ENCODE results near the gene HNRNPA3.

The HNRNPA3 gene

GRCh38 chr2:177270531-177270930, 57.9 kb downstream of the HNRNPA3 start:
- no peak overlapping the region for H3K4me3 ChIP-seq (ENCODE audit: low read depth, low read length)
- no peak overlapping the region for H3K9ac ChIP-seq (ENCODE audit: low read length)
- no peaks in the 10 kb centered on the region for H3K36me3 ChIP-seq (ENCODE audit: control insufficient read depth in 1 of 2, insufficient read depth in 2 of 2, low read length in 2 of 2)
- no peak overlapping the region for H4K8ac ChIP-seq (ENCODE audit: low read depth, low read length)
- H3K4ac ChIP-seq (ENCODE audit: low read depth, low read length): no peak overlapping the region
- no peaks in the 10 kb centered on the region for H3K79me1 ChIP-seq (ENCODE audit: low read length)
- H3K27me3 ChIP-seq (ENCODE audit: insufficient read depth, low read length): no peaks in the 10 kb centered on the region
- no peak overlapping the region for H3K27ac ChIP-seq (ENCODE audit: low read depth, low read length)
- H3K4me2 ChIP-seq (ENCODE audit: low read length): no peak overlapping the region
- no peak for DNase-seq
- WGBS (ENCODE audit: extremely low coverage, insufficient coverage, insufficient read length): no CpG with 5 or more reads among the region's 4 CpGs
- no peak overlapping the region for H2AFZ ChIP-seq (ENCODE audit: insufficient read depth, low read length, poor library complexity)
- H4K12ac ChIP-seq (ENCODE audit: low read depth, low read length): no peak overlapping the region
- no peak overlapping the region for H3K23ac ChIP-seq (ENCODE audit: low read length)
- H3K4me1 ChIP-seq (ENCODE audit: control insufficient read depth in 1 of 2, insufficient read depth in 2 of 2, low read length in 2 of 2): no peaks in the 10 kb centered on the region
- no peak overlapping the region for H4K91ac ChIP-seq (ENCODE audit: low read depth, low read length)
- H3K18ac ChIP-seq (ENCODE audit: low read length): no peak overlapping the region
- no peaks in the 10 kb centered on the region for H3K79me2 ChIP-seq (ENCODE audit: control insufficient read depth, insufficient read depth, low read length, poor library complexity)
- H2BK12ac ChIP-seq (ENCODE audit: low read length): no peak overlapping the region
- no peaks in the 10 kb centered on the region for H3K9me3 ChIP-seq (ENCODE audit: insufficient read depth, low read depth, low read length)
- no peak overlapping the region for H2AK5ac ChIP-seq (ENCODE audit: low read length)
- no peak overlapping the region for H2BK5ac ChIP-seq (ENCODE audit: low read depth, low read length, poor library complexity)
- no peak overlapping the region for H2BK120ac ChIP-seq (ENCODE audit: insufficient read depth, low read length, poor library complexity)
- H3K14ac ChIP-seq (ENCODE audit: low read length): no peak overlapping the region

GRCh38 chr2:177271981-177272666, 59.5 kb downstream of the HNRNPA3 start:
- no peak overlapping the region for H4K8ac ChIP-seq (ENCODE audit: low read depth, low read length)
- H2BK5ac ChIP-seq (ENCODE audit: low read depth, low read length, poor library complexity): no peak overlapping the region
- no peak for DNase-seq
- H3K9me3 ChIP-seq (ENCODE audit: insufficient read depth, low read depth, low read length): no peaks in the 10 kb centered on the region
- no peaks in the 10 kb centered on the region for H3K36me3 ChIP-seq (ENCODE audit: control insufficient read depth in 1 of 2, insufficient read depth in 2 of 2, low read length in 2 of 2)
- no peak overlapping the region for H3K18ac ChIP-seq (ENCODE audit: low read length)
- H2BK120ac ChIP-seq (ENCODE audit: insufficient read depth, low read length, poor library complexity): no peak overlapping the region
- H3K79me1 ChIP-seq (ENCODE audit: low read length): no peaks in the 10 kb centered on the region
- no peak overlapping the region for H3K4me2 ChIP-seq (ENCODE audit: low read length)
- no peak overlapping the region for H2AFZ ChIP-seq (ENCODE audit: insufficient read depth, low read length, poor library complexity)
- H4K12ac ChIP-seq (ENCODE audit: low read depth, low read length): no peak overlapping the region
- H3K79me2 ChIP-seq (ENCODE audit: control insufficient read depth, insufficient read depth, low read length, poor library complexity): no peaks in the 10 kb centered on the region
- no peak overlapping the region for H3K14ac ChIP-seq (ENCODE audit: low read length)
- H3K27ac ChIP-seq (ENCODE audit: low read depth, low read length): no peak overlapping the region
- no peak overlapping the region for H3K23ac ChIP-seq (ENCODE audit: low read length)
- no peaks in the 10 kb centered on the region for H3K27me3 ChIP-seq (ENCODE audit: insufficient read depth, low read length)
- H4K91ac ChIP-seq (ENCODE audit: low read depth, low read length): no peak overlapping the region
- no peak overlapping the region for H2AK5ac ChIP-seq (ENCODE audit: low read length)
- H3K9ac ChIP-seq (ENCODE audit: low read length): no peak overlapping the region
- no peaks in the 10 kb centered on the region for H3K4me1 ChIP-seq (ENCODE audit: control insufficient read depth in 1 of 2, insufficient read depth in 2 of 2, low read length in 2 of 2)
- no CpG with 5 or more reads among the region's 1 CpG for WGBS (ENCODE audit: extremely low coverage, insufficient coverage, insufficient read length)
- no peak overlapping the region for H3K4ac ChIP-seq (ENCODE audit: low read depth, low read length)
- no peak overlapping the region for H2BK12ac ChIP-seq (ENCODE audit: low read length)
- H3K4me3 ChIP-seq (ENCODE audit: low read depth, low read length): no peak overlapping the region

GRCh38 chr2:177272765-177273164, 60.2 kb downstream of the HNRNPA3 start:
- Histone ChIP-seq H2AFZ (ENCODE audit: insufficient read depth, low read length, poor library complexity) (no peak overlapping the region), H3K23ac (ENCODE audit: low read length) (no peak overlapping the region), H3K9me3 (ENCODE audit: insufficient read depth, low read depth, low read length) (no peaks in the 10 kb centered on the region), H3K14ac (ENCODE audit: low read length) (no peak overlapping the region), H3K79me2 (ENCODE audit: control insufficient read depth, insufficient read depth, low read length, poor library complexity) (no peaks in the 10 kb centered on the region), H4K8ac (ENCODE audit: low read depth, low read length) (no peak overlapping the region), H3K9ac (ENCODE audit: low read length) (no peak overlapping the region), H3K36me3 (ENCODE audit: control insufficient read depth in 1 of 2, insufficient read depth in 2 of 2, low read length in 2 of 2) (no peaks in the 10 kb centered on the region), H3K4me1 (ENCODE audit: control insufficient read depth in 1 of 2, insufficient read depth in 2 of 2, low read length in 2 of 2) (no peaks in the 10 kb centered on the region), H4K12ac (ENCODE audit: low read depth, low read length) (no peak overlapping the region), H3K18ac (ENCODE audit: low read length) (no peak overlapping the region), H3K4ac (ENCODE audit: low read depth, low read length) (no peak overlapping the region), H4K91ac (ENCODE audit: low read depth, low read length) (no peak overlapping the region), H2BK12ac (ENCODE audit: low read length) (no peak overlapping the region), H2AK5ac (ENCODE audit: low read length) (no peak overlapping the region), H3K27ac (ENCODE audit: low read depth, low read length) (no peak overlapping the region), H2BK5ac (ENCODE audit: low read depth, low read length, poor library complexity) (no peak overlapping the region), H3K27me3 (ENCODE audit: insufficient read depth, low read length) (no peaks in the 10 kb centered on the region), H3K4me3 (ENCODE audit: low read depth, low read length) (no peak overlapping the region), H2BK120ac (ENCODE audit: insufficient read depth, low read length, poor library complexity) (no peak overlapping the region), H3K4me2 (ENCODE audit: low read length) (no peak overlapping the region), H3K79me1 (ENCODE audit: low read length) (no peaks in the 10 kb centered on the region)
- no CpG with 5 or more reads among the region's 2 CpGs for WGBS (ENCODE audit: extremely low coverage, insufficient coverage, insufficient read length)
- DNase-seq: no peak

- no peak overlapping the region for H2BK120ac ChIP-seq (ENCODE audit: insufficient read depth, low read length, poor library complexity)
- H3K9me3 ChIP-seq (ENCODE audit: insufficient read depth, low read depth, low read length): no peaks in the 10 kb centered on the region
- no peak overlapping the region for H2BK12ac ChIP-seq (ENCODE audit: low read length)
- no peaks in the 10 kb centered on the region for H3K79me1 ChIP-seq (ENCODE audit: low read length)
- no peak overlapping the region for H2AFZ ChIP-seq (ENCODE audit: insufficient read depth, low read length, poor library complexity)
- no peak for DNase-seq
- H3K36me3 ChIP-seq (ENCODE audit: control insufficient read depth in 1 of 2, insufficient read depth in 2 of 2, low read length in 2 of 2): no peaks in the 10 kb centered on the region
- no peak overlapping the region for H3K14ac ChIP-seq (ENCODE audit: low read length)
- H2AK5ac ChIP-seq (ENCODE audit: low read length): no peak overlapping the region
- H3K9ac ChIP-seq (ENCODE audit: low read length): no peak overlapping the region
- H3K4me3 ChIP-seq (ENCODE audit: low read depth, low read length): no peak overlapping the region
- no peaks in the 10 kb centered on the region for H3K79me2 ChIP-seq (ENCODE audit: control insufficient read depth, insufficient read depth, low read length, poor library complexity)
- no peak overlapping the region for H3K4ac ChIP-seq (ENCODE audit: low read depth, low read length)
- H3K27me3 ChIP-seq (ENCODE audit: insufficient read depth, low read length): no peaks in the 10 kb centered on the region
- no peak overlapping the region for H3K4me2 ChIP-seq (ENCODE audit: low read length)
- H3K27ac ChIP-seq (ENCODE audit: low read depth, low read length): no peak overlapping the region
- no peak overlapping the region for H4K91ac ChIP-seq (ENCODE audit: low read depth, low read length)
- no peak overlapping the region for H4K12ac ChIP-seq (ENCODE audit: low read depth, low read length)
- H3K18ac ChIP-seq (ENCODE audit: low read length): no peak overlapping the region
- H3K23ac ChIP-seq (ENCODE audit: low read length): no peak overlapping the region
- no peak overlapping the region for H4K8ac ChIP-seq (ENCODE audit: low read depth, low read length)
- no peaks in the 10 kb centered on the region for H3K4me1 ChIP-seq (ENCODE audit: control insufficient read depth in 1 of 2, insufficient read depth in 2 of 2, low read length in 2 of 2)
- no CpG with 5 or more reads among the region's 3 CpGs for WGBS (ENCODE audit: extremely low coverage, insufficient coverage, insufficient read length)
- H2BK5ac ChIP-seq (ENCODE audit: low read depth, low read length, poor library complexity): no peak overlapping the region
Observed at GRCh38 chr2:177273408-177273807, 60.8 kb downstream of the HNRNPA3 start.

All from trophoblast cell (in vitro differentiated cells and primary cell).